ENCODE measurements around the gene CEP104. TPM values are rescaled to one million over a fixed set of nuclear protein-coding genes. Genes with fewer than 3 reads are reported as not detected.

Gene CEP104
- total and polyA plus RNA-seq, 4 experiments from 2014 or later: 10.3 to 64.4 (median 47.4) TPM

- no peak for DNase-seq
- peaks cover 20 to 72% (median 35%) of the 10 kb centered on the region in 4 donors for H3K4me1 Mint-ChIP-seq
- peaks cover 0 to 2% (median 0%) of the 10 kb centered on the region in 8 donors for H3K9me3 Mint-ChIP-seq
These were observed 66.5 kb downstream of the CEP104 start for GRCh38 chr1:3790500-3790923.

GRCh38 chr1:3789421-3790300 is 67.3 kb downstream of the CEP104 start:
- no peak overlapping the region for H3K4me3 Mint-ChIP-seq

More at GRCh38 chr1:3790500-3790923, 66.5 kb downstream of the CEP104 start:
- ChIA-PET CTCF (ENCODE audit: partially characterized antibody) (no interaction called here), POLR2A (ENCODE audit: partially characterized antibody) (no interaction called here)
- Histone ChIP-seq H3K36me3 (ENCODE audit: insufficient read depth, low read length) (peaks cover 18% of the 10 kb centered on the region), H3K4me3 (ENCODE audit: low read length in 2 of 2) (no peak overlapping the region), H3K27me3 (ENCODE audit: insufficient read depth, low read length) (no peaks in the 10 kb centered on the region), H3K9me3 (ENCODE audit: control insufficient read depth in 1 of 2, low read length in 2 of 2) (no peaks in the 10 kb centered on the region), H3K4me1 (ENCODE audit: insufficient read depth, low read length) (peaks cover 53% of the 10 kb centered on the region), H3K27ac (ENCODE audit: low read depth, low read length) (no peak overlapping the region)
- intact Hi-C loops (cut with micrococcal nuclease): no loop called here
- Mint-ChIP-seq H3K36me3 (peaks cover 3 to 33% of the 10 kb centered on the region in 2 donors), H3K4me3 (no peak overlapping the region), H3K27me3 (no peaks in the 10 kb centered on the region), H3K27ac (no peak overlapping the region)

GRCh38 chr1:3788756-3789420 is 68.1 kb downstream of the CEP104 start:
- DNase-seq: no peak
- Mint-ChIP-seq H3K27ac (peak overlapping the region in 3 of 7 donors; percentile 23 to 63 (median 52)), H3K9me3 (peaks cover 0 to 2% (median 0%) of the 10 kb centered on the region in 8 donors), H3K4me1 (peaks cover 14 to 56% (median 24%) of the 10 kb centered on the region in 4 donors), H3K27me3 (no peaks in the 10 kb centered on the region), H3K36me3 (peaks cover 16 to 45% of the 10 kb centered on the region in 2 donors), H3K4me3 (peak overlapping the region in 1 of 8 donors; percentile 48)
- H3K36me3 ChIP-seq (ENCODE audit: insufficient read depth, low read length): peaks cover 30% of the 10 kb centered on the region
- no peak overlapping the region for H3K4me3 ChIP-seq (ENCODE audit: low read length in 2 of 2)
- peaks cover 36% of the 10 kb centered on the region for H3K4me1 ChIP-seq (ENCODE audit: insufficient read depth, low read length)
- H3K27ac ChIP-seq (ENCODE audit: low read depth, low read length): no peak overlapping the region
- H3K9me3 ChIP-seq (ENCODE audit: control insufficient read depth in 1 of 2, low read length in 2 of 2): no peaks in the 10 kb centered on the region
- intact Hi-C loops (cut with micrococcal nuclease): no loop called here
- POLR2A ChIA-PET (ENCODE audit: partially characterized antibody): no interaction called here
- H3K27me3 ChIP-seq (ENCODE audit: insufficient read depth, low read length): no peaks in the 10 kb centered on the region
- CTCF ChIA-PET (ENCODE audit: partially characterized antibody): no interaction called here

More at GRCh38 chr1:3789421-3790300, 67.3 kb downstream of the CEP104 start:
- peaks cover 26% of the 10 kb centered on the region for H3K36me3 ChIP-seq (ENCODE audit: insufficient read depth, low read length)
- H3K9me3 ChIP-seq (ENCODE audit: control insufficient read depth in 1 of 2, low read length in 2 of 2): no peaks in the 10 kb centered on the region
- ChIA-PET CTCF (ENCODE audit: partially characterized antibody) (no interaction called here), POLR2A (ENCODE audit: partially characterized antibody) (no interaction called here)
- DNase-seq: no peak
- H3K4me3 ChIP-seq (ENCODE audit: low read length in 2 of 2): no peak overlapping the region
- H3K4me1 ChIP-seq (ENCODE audit: insufficient read depth, low read length): peaks cover 44% of the 10 kb centered on the region
- peaks cover 0 to 2% (median 0%) of the 10 kb centered on the region in 8 donors for H3K9me3 Mint-ChIP-seq
- H3K4me1 Mint-ChIP-seq: peaks cover 14 to 64% (median 28%) of the 10 kb centered on the region in 4 donors
- H3K36me3 Mint-ChIP-seq: peaks cover 10 to 38% of the 10 kb centered on the region in 2 donors
- no peak overlapping the region for H3K27ac ChIP-seq (ENCODE audit: low read depth, low read length)
- no peaks in the 10 kb centered on the region for H3K27me3 Mint-ChIP-seq
- H3K27ac Mint-ChIP-seq: no peak overlapping the region
- intact Hi-C loops (cut with micrococcal nuclease): no loop called here
- H3K27me3 ChIP-seq (ENCODE audit: insufficient read depth, low read length): no peaks in the 10 kb centered on the region

DNA sequence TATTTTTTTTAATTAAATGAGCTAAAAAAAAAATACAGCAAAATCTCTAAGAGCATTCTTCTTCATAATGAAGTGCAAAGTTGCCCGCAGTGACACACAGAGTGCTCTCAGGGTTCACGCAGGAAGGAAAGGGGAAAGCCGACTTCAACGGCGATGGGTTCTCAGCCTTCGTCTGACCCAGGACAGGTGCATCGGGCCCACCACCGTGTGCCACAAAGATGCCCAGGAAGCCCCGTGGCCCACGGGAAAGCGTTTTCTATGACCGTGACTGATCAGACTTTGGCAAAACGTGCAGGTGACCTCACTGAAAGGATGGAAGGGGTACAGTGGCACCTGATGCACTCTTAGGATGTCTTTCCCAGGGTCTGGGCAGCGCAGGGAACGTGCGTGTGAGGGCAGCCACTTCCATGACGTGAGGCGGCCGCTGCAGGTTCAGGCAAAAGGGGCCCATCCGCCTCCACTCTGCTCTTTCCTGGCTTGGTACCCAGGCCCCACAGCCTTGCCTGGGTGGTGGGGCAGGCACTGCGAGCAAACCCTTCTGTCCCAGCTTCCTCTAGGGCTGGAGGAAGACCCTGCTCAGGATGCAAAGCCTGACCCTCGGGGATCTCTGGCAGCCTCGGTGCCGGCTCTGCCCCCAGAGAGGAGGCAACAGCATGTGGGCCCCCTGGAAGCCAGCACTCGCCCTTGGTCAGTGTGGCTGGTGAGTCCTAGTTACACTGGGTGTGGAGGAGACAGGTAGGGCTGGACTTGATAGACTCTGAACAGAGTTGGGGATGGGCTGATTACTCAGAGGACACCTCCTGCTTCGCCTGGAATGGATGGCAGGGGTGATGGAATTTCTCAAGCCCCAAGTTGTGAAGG is 69.0 kb downstream of the CEP104 start:
- CTCF ChIA-PET (ENCODE audit: partially characterized antibody): interaction anchor here (0.9 to 2.0 kb wide), 2 partner anchors 8 to 14 kb away, joined by 3 to 4 read pairs; partner anchors contain the start of gene LRRC47
- Histone ChIP-seq H3K4me3 (ENCODE audit: low read length in 2 of 2) (no peak overlapping the region), H3K36me3 (ENCODE audit: insufficient read depth, low read length) (peaks cover 37% of the 10 kb centered on the region), H3K9me3 (ENCODE audit: control insufficient read depth in 1 of 2, low read length in 2 of 2) (no peaks in the 10 kb centered on the region), H3K27ac (ENCODE audit: low read depth, low read length) (no peak overlapping the region), H3K4me1 (ENCODE audit: insufficient read depth, low read length) (peaks cover 27% of the 10 kb centered on the region), H3K27me3 (ENCODE audit: insufficient read depth, low read length) (no peaks in the 10 kb centered on the region)
- intact Hi-C loops (cut with micrococcal nuclease): no loop called here
- Mint-ChIP-seq H3K9me3 (peaks cover 0 to 2% (median 0%) of the 10 kb centered on the region in 8 donors), H3K36me3 (peaks cover 17 to 45% of the 10 kb centered on the region in 2 donors), H3K27me3 (no peaks in the 10 kb centered on the region), H3K4me3 (peak overlapping the region in 4 of 8 donors; percentile 33 to 66 (median 48)), H3K4me1 (peaks cover 13 to 47% (median 19%) of the 10 kb centered on the region in 4 donors), H3K27ac (peak overlapping the region in 6 of 7 donors; percentile 57 to 88 (median 80))
- DNase-seq: no peak
- POLR2A ChIA-PET (ENCODE audit: partially characterized antibody): interaction anchor here (0.7 to 1.2 kb wide), 2 partner anchors 8 to 14 kb away, joined by 3 to 5 read pairs; partner anchors contain the start of gene LRRC47

- no peaks in the 10 kb centered on the region for H3K27me3 ChIP-seq (ENCODE audit: insufficient read depth, low read length)
- DNase-seq: peak in 3 of 5 donors; percentile 37 to 85 (median 38)
- peaks cover 0 to 2% (median 0%) of the 10 kb centered on the region in 8 donors for H3K9me3 Mint-ChIP-seq
- peaks cover 17 to 50% of the 10 kb centered on the region in 2 donors for H3K36me3 Mint-ChIP-seq
- H3K9me3 ChIP-seq (ENCODE audit: control insufficient read depth in 1 of 2, low read length in 2 of 2): no peaks in the 10 kb centered on the region
- H3K4me3 Mint-ChIP-seq: peak overlapping the region in 4 of 8 donors; percentile 33 to 66 (median 48)
- CTCF ChIA-PET (ENCODE audit: partially characterized antibody): interaction anchor here (0.9 to 2.0 kb wide), 2 partner anchors 9 to 13 kb away, joined by 3 to 4 read pairs; partner anchors contain the start of gene LRRC47
- no peak overlapping the region for H3K4me3 ChIP-seq (ENCODE audit: low read length in 2 of 2)
- H3K4me1 ChIP-seq (ENCODE audit: insufficient read depth, low read length): peaks cover 22% of the 10 kb centered on the region
- POLR2A ChIA-PET (ENCODE audit: partially characterized antibody): interaction anchor here (0.7 to 1.2 kb wide), 2 partner anchors 9 to 14 kb away, joined by 3 to 5 read pairs; partner anchors contain the start of gene LRRC47
- H3K27ac Mint-ChIP-seq: peak overlapping the region in 6 of 7 donors; percentile 29 to 88 (median 80)
- intact Hi-C loops (cut with micrococcal nuclease): no loop called here
- H3K4me1 Mint-ChIP-seq: peaks cover 11 to 40% (median 17%) of the 10 kb centered on the region in 4 donors
- H3K27ac ChIP-seq (ENCODE audit: low read depth, low read length): no peak overlapping the region
- peaks cover 43% of the 10 kb centered on the region for H3K36me3 ChIP-seq (ENCODE audit: insufficient read depth, low read length)
- no peaks in the 10 kb centered on the region for H3K27me3 Mint-ChIP-seq
These were observed 69.7 kb downstream of the CEP104 start for GRCh38 chr1:3787349-3787715.

GRCh38 chr1:3786468-3787348 is 70.3 kb downstream of the CEP104 start:
- DNase-seq: no peak
- Mint-ChIP-seq H3K27ac (peak overlapping the region in 5 of 7 donors; percentile 13 to 88 (median 83)), H3K4me1 (peaks cover 9 to 34% (median 16%) of the 10 kb centered on the region in 4 donors), H3K36me3 (peaks cover 17 to 50% of the 10 kb centered on the region in 2 donors), H3K9me3 (peaks cover 0 to 2% (median 0%) of the 10 kb centered on the region in 8 donors), H3K4me3 (no peak overlapping the region), H3K27me3 (no peaks in the 10 kb centered on the region)
- ChIA-PET POLR2A (ENCODE audit: partially characterized antibody) (interaction anchor here (0.7 to 1.2 kb wide), 3 partner anchors 10 to 1263 kb away, joined by 3 to 5 read pairs (median 3); partner anchors contain the start of gene LRRC47), CTCF (ENCODE audit: partially characterized antibody) (interaction anchor here (0.9 to 2.0 kb wide), 4 partner anchors 9 to 13 kb away, joined by 3 to 4 read pairs (median 4); partner anchors contain the start of gene LRRC47)
- Histone ChIP-seq H3K36me3 (ENCODE audit: insufficient read depth, low read length) (peaks cover 48% of the 10 kb centered on the region), H3K9me3 (ENCODE audit: control insufficient read depth in 1 of 2, low read length in 2 of 2) (no peaks in the 10 kb centered on the region), H3K27ac (ENCODE audit: low read depth, low read length) (no peak overlapping the region), H3K27me3 (ENCODE audit: insufficient read depth, low read length) (no peaks in the 10 kb centered on the region), H3K4me3 (ENCODE audit: low read length in 2 of 2) (no peak overlapping the region), H3K4me1 (ENCODE audit: insufficient read depth, low read length) (peaks cover 22% of the 10 kb centered on the region)
- intact Hi-C loops (cut with micrococcal nuclease): no loop called here
